ENCODE data around the gene SEC61G. TPM values are rescaled to one million over a fixed set of nuclear protein-coding genes. Genes with fewer than 3 reads are reported as not detected.

Gene SEC61G
- total RNA-seq, 2 experiments from 2014 or later: 43.9 to 51.3 TPM

- peak overlapping the region; percentile 86 for H3K4me3 Mint-ChIP-seq
- Histone ChIP-seq H3K4me3 (ENCODE audit: low read length) (peak overlapping the region; percentile 40), H3K4me1 (ENCODE audit: insufficient read depth, low read length) (no peaks in the 10 kb centered on the region), H3K9me3 (ENCODE audit: control insufficient read depth in 1 of 2, insufficient read depth in 1 of 2, low read length in 2 of 2) (peaks cover 0 to 18% of the 10 kb centered on the region in 2 experiments), H3K27ac (ENCODE audit: low read depth in 1 of 2, low read length in 2 of 2) (no peak overlapping the region), H3K27me3 (ENCODE audit: control insufficient read depth in 1 of 2, insufficient read depth in 2 of 2, low read length in 2 of 2) (peaks cover 0 to 14% of the 10 kb centered on the region in 2 experiments), H3K36me3 (ENCODE audit: insufficient read depth, low read length) (no peaks in the 10 kb centered on the region)
- POLR2A ChIA-PET: interaction anchor here (1.9 kb wide), 1 partner anchor 15 kb away, joined by 16 read pairs; the partner anchor contains the start of gene SEC61G
- H3K4me1 Mint-ChIP-seq (ENCODE audit: low read depth): peaks cover 7% of the 10 kb centered on the region
- peak overlapping the region; percentile 74 for H3K27ac Mint-ChIP-seq
- peaks cover 46% of the 10 kb centered on the region for H3K27me3 Mint-ChIP-seq
- intact Hi-C loops (cut with DNase I, micrococcal nuclease): loop anchor here (1.0 to 10.0 kb wide), 4 partner anchors 481 to 641 kb away; no protein-coding TSS in a partner anchor
- DNase-seq (peak; percentile 43 to 80 (median 56)), ATAC-seq (ENCODE audit: poor library complexity) (peak; percentile 97)
- peaks cover 4% of the 10 kb centered on the region for H3K36me3 Mint-ChIP-seq (ENCODE audit: low read depth)
- CTCF ChIA-PET: interaction anchor here (0.7 to 2.1 kb wide), 4 partner anchors 14 to 641 kb away, joined by 3 to 16 read pairs (median 6); partner anchors contain the start of gene SEC61G
- TF ChIP-seq CTCF (IDR thresholded peaks at IDR 0.05): peak; percentile 82
- H3K9me3 Mint-ChIP-seq: peaks cover 8% of the 10 kb centered on the region
Observed at GRCh38 chr7:54773472-54774399, 14.7 kb upstream of the SEC61G start.

GRCh38 chr7:54769203-54769602, 10.2 kb upstream of the SEC61G start:
- no peak overlapping the region for H3K27ac ChIP-seq (ENCODE audit: low read depth in 1 of 2, low read length in 2 of 2)
- H3K4me3 ChIP-seq (ENCODE audit: low read length): no peak overlapping the region
- H3K4me1 ChIP-seq (ENCODE audit: insufficient read depth, low read length): no peaks in the 10 kb centered on the region
- no peaks in the 10 kb centered on the region for H3K9me3 Mint-ChIP-seq
- H3K36me3 Mint-ChIP-seq (ENCODE audit: low read depth): peaks cover 3% of the 10 kb centered on the region
- intact Hi-C loops (cut with DNase I, micrococcal nuclease): loop anchor here in 1 of 2 experiments (10.0 kb wide), 1 partner anchor 1116 kb away; the partner anchor contains the start of gene ZNF713
- peaks cover 72% of the 10 kb centered on the region for H3K27me3 Mint-ChIP-seq
- CTCF ChIA-PET: no interaction called here
- H3K36me3 ChIP-seq (ENCODE audit: insufficient read depth, low read length): no peaks in the 10 kb centered on the region
- DNase-seq (no peak), ATAC-seq (ENCODE audit: poor library complexity) (no peak)
- H3K27me3 ChIP-seq (ENCODE audit: control insufficient read depth in 1 of 2, insufficient read depth in 2 of 2, low read length in 2 of 2): peaks cover 7 to 21% of the 10 kb centered on the region in 2 experiments
- peaks cover 6% of the 10 kb centered on the region for H3K4me1 Mint-ChIP-seq (ENCODE audit: low read depth)
- POLR2A ChIA-PET: interaction anchor here (2.1 kb wide), 1 partner anchor 10 kb away, joined by 6 read pairs; the partner anchor contains the start of gene SEC61G
- no peak for TF ChIP-seq CTCF (IDR thresholded peaks at IDR 0.05)
- H3K27ac Mint-ChIP-seq: no peak overlapping the region
- no peak overlapping the region for H3K4me3 Mint-ChIP-seq
- no peaks in the 10 kb centered on the region for H3K9me3 ChIP-seq (ENCODE audit: control insufficient read depth in 1 of 2, insufficient read depth in 1 of 2, low read length in 2 of 2)

GRCh38 chr7:54764861-54765260, 5.8 kb upstream of the SEC61G start:
- no peaks in the 10 kb centered on the region for H3K9me3 Mint-ChIP-seq
- H3K27ac Mint-ChIP-seq: no peak overlapping the region
- DNase-seq: no peak
- peaks cover 6% of the 10 kb centered on the region for H3K4me1 Mint-ChIP-seq (ENCODE audit: low read depth)
- H3K36me3 Mint-ChIP-seq (ENCODE audit: low read depth): no peaks in the 10 kb centered on the region
- POLR2A ChIA-PET: no interaction called here
- peaks cover 39% of the 10 kb centered on the region for H3K27me3 Mint-ChIP-seq
- Histone ChIP-seq H3K4me3 (ENCODE audit: low read length) (no peak overlapping the region), H3K9me3 (ENCODE audit: control insufficient read depth in 1 of 2, insufficient read depth in 1 of 2, low read length in 2 of 2) (no peaks in the 10 kb centered on the region), H3K4me1 (ENCODE audit: insufficient read depth, low read length) (peaks cover 3% of the 10 kb centered on the region), H3K36me3 (ENCODE audit: insufficient read depth, low read length) (no peaks in the 10 kb centered on the region), H3K27me3 (ENCODE audit: control insufficient read depth in 1 of 2, insufficient read depth in 2 of 2, low read length in 2 of 2) (peaks cover 7 to 18% of the 10 kb centered on the region in 2 experiments), H3K27ac (ENCODE audit: low read depth in 1 of 2, low read length in 2 of 2) (no peak overlapping the region)
- ATAC-seq (ENCODE audit: poor library complexity): no peak
- no peak overlapping the region for H3K4me3 Mint-ChIP-seq
- intact Hi-C loops (cut with DNase I, micrococcal nuclease): loop anchor here (5.0 to 10.0 kb wide), 3 partner anchors 602 to 1120 kb away; partner anchors contain the start of genes LANCL2 (in 1 of the 2), VOPP1 (in 1 of the 2) and ZNF713 (in 1 of the 2)
- CTCF ChIA-PET: no interaction called here
- TF ChIP-seq CTCF (IDR thresholded peaks at IDR 0.05): no peak
